Peyer's patch (tissue), 4 donors: ENCODE results near the gene WWOX.

Source experiments
- CTCF ChIP-seq, 6 experiments: fragments of 450-650 bp in 4 of 6; fragments of 200-600 bp in 2 of 6; sonication (generic) in 1 of 6; IDR thresholded peaks; one replicate each; pipeline ENCODE4 v1.5.1; 2017 to 2019; ENCODE audit warnings: antibody characterized with exemption in 6 of 6, mild to moderate bottlenecking in 3 of 6, moderate library complexity in 1 of 6
- POLR2A ChIP-seq, 2 donors: fragments of 450-650 bp; IDR thresholded peaks; one replicate each; pipeline ENCODE4 v1.5.1; 2017; ENCODE audit warnings: antibody characterized with exemption in 2 of 2, mild to moderate bottlenecking in 2 of 2, moderate library complexity in 2 of 2

DNA sequence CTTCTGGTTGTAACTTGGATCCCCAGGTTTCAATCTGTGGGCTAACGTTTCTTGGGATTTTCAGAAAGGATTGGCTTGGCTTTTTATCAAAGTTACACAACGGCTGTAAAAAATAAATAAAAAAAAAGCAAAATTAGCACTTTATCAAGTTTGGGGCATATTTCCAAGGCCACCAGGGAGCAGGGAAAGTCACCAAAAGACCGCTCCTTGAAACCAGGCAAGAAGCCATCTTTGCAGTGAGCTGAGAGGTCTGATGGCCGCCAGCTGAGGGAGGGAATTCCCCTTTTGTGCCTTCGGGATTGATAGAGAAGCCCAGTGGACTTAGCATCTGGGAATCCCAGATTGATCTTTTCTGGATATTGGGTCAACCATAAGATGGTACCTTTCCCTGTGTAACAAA is 192.2 kb downstream of the WWOX start:
- TF ChIP-seq CTCF (IDR thresholded peaks at IDR 0.05) (no peak), POLR2A (IDR thresholded peaks at IDR 0.05) (no peak)
